ENCODE measurements around the gene SRGAP2C.
"Not testable (repeated sequence)": the region's sequence is repeated elsewhere in the genome, so short reads cannot be mapped to it uniquely, and the experiment has no call there.

SRGAP2C gene

GRCh38 chr1:121332599-121333562 lies 148.1 kb downstream of the SRGAP2C start:
- H3K27me3 ChIP-seq (replicated peaks); in situ Hi-C loops (cut with HindIII; ENCODE audit: low pct_ligation_motif_present, low sequenced_read_pairs); H3K4me3 ChIP-seq (ENCODE audit: low read depth, low read length); H3K27ac ChIP-seq; H3K36me3 ChIP-seq (replicated peaks); DNase-seq: not testable (repeated sequence)

- in situ Hi-C loops (cut with HindIII; ENCODE audit: low pct_ligation_motif_present, low sequenced_read_pairs); H3K36me3 ChIP-seq (replicated peaks); DNase-seq; H3K4me3 ChIP-seq (ENCODE audit: low read depth, low read length); H3K27ac ChIP-seq; H3K27me3 ChIP-seq (replicated peaks): not testable (repeated sequence)
These were observed 153.2 kb downstream of the SRGAP2C start for GRCh38 chr1:121337958-121338357.

- H3K4me3 ChIP-seq (ENCODE audit: low read depth, low read length); in situ Hi-C loops (cut with HindIII; ENCODE audit: low pct_ligation_motif_present, low sequenced_read_pairs); DNase-seq; H3K27ac ChIP-seq; H3K36me3 ChIP-seq (replicated peaks); H3K27me3 ChIP-seq (replicated peaks): not testable (repeated sequence)
These were observed 154.8 kb downstream of the SRGAP2C start for GRCh38 chr1:121339611-121340010.

- in situ Hi-C loops (cut with HindIII; ENCODE audit: low pct_ligation_motif_present, low sequenced_read_pairs); H3K36me3 ChIP-seq (replicated peaks); H3K27ac ChIP-seq; H3K4me3 ChIP-seq (ENCODE audit: low read depth, low read length); H3K27me3 ChIP-seq (replicated peaks): not testable (repeated sequence)
- peak; percentile 59 for DNase-seq
These were observed 158.6 kb downstream of the SRGAP2C start for GRCh38 chr1:121343311-121343906.

- H3K4me3 ChIP-seq (ENCODE audit: low read depth, low read length); H3K36me3 ChIP-seq (replicated peaks); in situ Hi-C loops (cut with HindIII; ENCODE audit: low pct_ligation_motif_present, low sequenced_read_pairs); H3K27ac ChIP-seq; H3K27me3 ChIP-seq (replicated peaks); DNase-seq: not testable (repeated sequence)
These were observed 159.6 kb downstream of the SRGAP2C start for GRCh38 chr1:121344355-121344754.

GRCh38 chr1:121346654-121347053 lies 161.9 kb downstream of the SRGAP2C start:
- H3K4me3 ChIP-seq (ENCODE audit: low read depth, low read length); in situ Hi-C loops (cut with HindIII; ENCODE audit: low pct_ligation_motif_present, low sequenced_read_pairs); H3K36me3 ChIP-seq (replicated peaks); DNase-seq; H3K27ac ChIP-seq; H3K27me3 ChIP-seq (replicated peaks): not testable (repeated sequence)

- H3K27me3 ChIP-seq (replicated peaks); H3K36me3 ChIP-seq (replicated peaks); H3K27ac ChIP-seq; in situ Hi-C loops (cut with HindIII; ENCODE audit: low pct_ligation_motif_present, low sequenced_read_pairs); H3K4me3 ChIP-seq (ENCODE audit: low read depth, low read length); DNase-seq: not testable (repeated sequence)
These were observed 162.7 kb downstream of the SRGAP2C start for GRCh38 chr1:121347476-121347875.

GRCh38 chr1:121348115-121348514 lies 163.3 kb downstream of the SRGAP2C start:
- H3K27ac ChIP-seq; H3K4me3 ChIP-seq (ENCODE audit: low read depth, low read length); H3K36me3 ChIP-seq (replicated peaks); in situ Hi-C loops (cut with HindIII; ENCODE audit: low pct_ligation_motif_present, low sequenced_read_pairs); H3K27me3 ChIP-seq (replicated peaks); DNase-seq: not testable (repeated sequence)

- H3K27ac ChIP-seq; in situ Hi-C loops (cut with HindIII; ENCODE audit: low pct_ligation_motif_present, low sequenced_read_pairs): not testable (repeated sequence)
These were observed 164.7 kb downstream of the SRGAP2C start for GRCh38 chr1:121349332-121349967.

GRCh38 chr1:121355711-121356420 lies 171.1 kb downstream of the SRGAP2C start:
- H3K27ac ChIP-seq; DNase-seq; H3K4me3 ChIP-seq (ENCODE audit: low read depth, low read length); in situ Hi-C loops (cut with HindIII; ENCODE audit: low pct_ligation_motif_present, low sequenced_read_pairs); H3K36me3 ChIP-seq (replicated peaks); H3K27me3 ChIP-seq (replicated peaks): not testable (repeated sequence)

More at GRCh38 chr1:121349332-121349967, 164.7 kb downstream of the SRGAP2C start:
- H3K27me3 ChIP-seq (replicated peaks); H3K36me3 ChIP-seq (replicated peaks); H3K4me3 ChIP-seq (ENCODE audit: low read depth, low read length); DNase-seq: not testable (repeated sequence)

GRCh38 chr1:121356819-121357218 lies 172.0 kb downstream of the SRGAP2C start:
- H3K36me3 ChIP-seq (replicated peaks); in situ Hi-C loops (cut with HindIII; ENCODE audit: low pct_ligation_motif_present, low sequenced_read_pairs); H3K4me3 ChIP-seq (ENCODE audit: low read depth, low read length); H3K27me3 ChIP-seq (replicated peaks); DNase-seq; H3K27ac ChIP-seq: not testable (repeated sequence)

GRCh38 chr1:121360531-121360930 lies 175.8 kb downstream of the SRGAP2C start:
- H3K27me3 ChIP-seq (replicated peaks); in situ Hi-C loops (cut with HindIII; ENCODE audit: low pct_ligation_motif_present, low sequenced_read_pairs); DNase-seq; H3K4me3 ChIP-seq (ENCODE audit: low read depth, low read length); H3K36me3 ChIP-seq (replicated peaks); H3K27ac ChIP-seq: not testable (repeated sequence)

GRCh38 chr1:121361451-121362233 lies 176.9 kb downstream of the SRGAP2C start:
- H3K27ac ChIP-seq; H3K27me3 ChIP-seq (replicated peaks); H3K4me3 ChIP-seq (ENCODE audit: low read depth, low read length); H3K36me3 ChIP-seq (replicated peaks); in situ Hi-C loops (cut with HindIII; ENCODE audit: low pct_ligation_motif_present, low sequenced_read_pairs); DNase-seq: not testable (repeated sequence)
